ENCODE results near the gene WASL.

The WASL gene

GRCh38 chr7:123771256-123771655 is 22.5 kb upstream of the WASL start:
- no peak for TF ChIP-seq CTCF (IDR thresholded peaks at IDR 0.05; ENCODE audit: control extremely low read depth, extremely low read depth, low read depth, missing control alignments)
- POLR2A ChIA-PET, result no interaction called here
- CTCF ChIA-PET, result interaction anchor here (2.3 kb wide), 1 partner anchor 26 kb away, joined by 9 read pairs; no protein-coding TSS in a partner anchor
- no peak for DNase-seq (ENCODE audit: extremely low spot score)

GRCh38 chr7:123770378-123770777 is 21.6 kb upstream of the WASL start:
- no peak for TF ChIP-seq CTCF (IDR thresholded peaks at IDR 0.05; ENCODE audit: control extremely low read depth, extremely low read depth, low read depth, missing control alignments)
- peak; percentile 66 for DNase-seq (ENCODE audit: extremely low spot score)
- ChIA-PET CTCF (interaction anchor here (0.9 to 2.3 kb wide), 3 partner anchors 19 to 45 kb away, joined by 3 to 9 read pairs (median 5); no protein-coding TSS in a partner anchor), POLR2A (interaction anchor here (0.6 kb wide), 1 partner anchor 14 kb away, joined by 6 read pairs; no protein-coding TSS in a partner anchor)

- DNase-seq (ENCODE audit: extremely low spot score), result no peak
- CTCF ChIA-PET, result interaction anchor here (0.9 to 1.6 kb wide), 3 partner anchors 20 to 97 kb away, joined by 3 to 5 read pairs (median 3); no protein-coding TSS in a partner anchor
- POLR2A ChIA-PET, result no interaction called here
- no peak for TF ChIP-seq CTCF (IDR thresholded peaks at IDR 0.05; ENCODE audit: control extremely low read depth, extremely low read depth, low read depth, missing control alignments)
These were observed 20.6 kb upstream of the WASL start for GRCh38 chr7:123769371-123769770.

- ChIA-PET CTCF (interaction anchor here (0.8 to 1.2 kb wide), 3 partner anchors 13 to 98 kb away, joined by 3 read pairs; no protein-coding TSS in a partner anchor), POLR2A (no interaction called here)
- DNase-seq (ENCODE audit: extremely low spot score), result no peak
- TF ChIP-seq CTCF (IDR thresholded peaks at IDR 0.05; ENCODE audit: control extremely low read depth, extremely low read depth, low read depth, missing control alignments), result no peak
These were observed 19.7 kb upstream of the WASL start for GRCh38 chr7:123768493-123768892.

GRCh38 chr7:123763191-123763661 is 14.4 kb upstream of the WASL start:
- CTCF ChIA-PET, result interaction anchor here (1.3 to 3.1 kb wide), 2 partner anchors 12 to 109 kb away, joined by 3 to 6 read pairs; no protein-coding TSS in a partner anchor
- DNase-seq (ENCODE audit: extremely low spot score), result no peak
- POLR2A ChIA-PET, result no interaction called here
- no peak for TF ChIP-seq CTCF (IDR thresholded peaks at IDR 0.05; ENCODE audit: control extremely low read depth, extremely low read depth, low read depth, missing control alignments)

GRCh38 chr7:123761729-123762128 is 12.9 kb upstream of the WASL start:
- POLR2A ChIA-PET, result no interaction called here
- no peak for DNase-seq (ENCODE audit: extremely low spot score)
- CTCF ChIA-PET, result interaction anchor here (3.1 kb wide), 1 partner anchor 11 kb away, joined by 6 read pairs; no protein-coding TSS in a partner anchor
- TF ChIP-seq CTCF (IDR thresholded peaks at IDR 0.05; ENCODE audit: control extremely low read depth, extremely low read depth, low read depth, missing control alignments), result no peak

Data from GM10248 (cell line).